NCI-H2196 treated with DMSO at 0.1 percent for 48 hours (cell line): ENCODE results near the gene SLC9C2.
"Not testable (repeated sequence)": the region's sequence is repeated elsewhere in the genome, so short reads cannot be mapped to it uniquely, and the experiment has no call there.

Experiments used
- DNase-seq: peaks from one replicate; lab custom pipeline; 2025; ENCODE audit not compliant: unreplicated experiment; lab: John Stamatoyannopoulos, UW

Gene SLC9C2

GRCh38 chr1:173485401-173485800 is 117.5 kb downstream of the SLC9C2 start:
- DNase-seq = no peak

GRCh38 chr1:173484276-173484675 is 118.6 kb downstream of the SLC9C2 start:
- no peak for DNase-seq

GRCh38 chr1:173482683-173483082 is 120.2 kb downstream of the SLC9C2 start:
- no peak for DNase-seq

- DNase-seq = no peak
Observed at GRCh38 chr1:173481195-173481772, 121.6 kb downstream of the SLC9C2 start.

GRCh38 chr1:173479649-173480048 is 123.2 kb downstream of the SLC9C2 start:
- DNase-seq = no peak

- no peak for DNase-seq
Observed at GRCh38 chr1:173478094-173478674, 124.7 kb downstream of the SLC9C2 start.

- peak; percentile 21 for DNase-seq
Observed at GRCh38 chr1:173477286-173478093, 125.4 kb downstream of the SLC9C2 start, which contains the start of gene PRDX6. TSS of gene PRDX6 (plus strand) at chr1:173477335. CDS start at chr1:173477398, 63 bp downstream.

GRCh38 chr1:173476665-173477285 is 126.1 kb downstream of the SLC9C2 start:
- peak; percentile 85 for DNase-seq

- DNase-seq = no peak
Observed at GRCh38 chr1:173476197-173476664, 126.6 kb downstream of the SLC9C2 start.

GRCh38 chr1:173475564-173476196 is 127.2 kb downstream of the SLC9C2 start:
- no peak for DNase-seq

GRCh38 chr1:173474780-173475421 is 128.0 kb downstream of the SLC9C2 start:
- DNase-seq = not testable (repeated sequence)

GRCh38 chr1:173474097-173474779 is 128.6 kb downstream of the SLC9C2 start:
- no peak for DNase-seq

GRCh38 chr1:173473599-173474011 is 129.3 kb downstream of the SLC9C2 start:
- no peak for DNase-seq

- DNase-seq = no peak
Observed at GRCh38 chr1:173470608-173471007, 132.3 kb downstream of the SLC9C2 start.

GRCh38 chr1:173469656-173470055 is 133.2 kb downstream of the SLC9C2 start:
- no peak for DNase-seq

GRCh38 chr1:173467426-173467825 is 135.4 kb downstream of the SLC9C2 start:
- DNase-seq = no peak

- not testable (repeated sequence) for DNase-seq
Observed at GRCh38 chr1:173464185-173464584, 138.7 kb downstream of the SLC9C2 start.

- not testable (repeated sequence) for DNase-seq
Observed at GRCh38 chr1:173462666-173463065, 140.2 kb downstream of the SLC9C2 start.

GRCh38 chr1:173459885-173460284 is 143.0 kb downstream of the SLC9C2 start:
- DNase-seq = no peak

- DNase-seq = no peak
Observed at GRCh38 chr1:173454966-173455524, 147.8 kb downstream of the SLC9C2 start.
